ENCODE data around the gene DDX20. TPM values are rescaled to one million over a fixed set of nuclear protein-coding genes. Genes with fewer than 3 reads are reported as not detected.
"Not testable (repeated sequence)": the region's sequence is repeated elsewhere in the genome, so short reads cannot be mapped to it uniquely, and the experiment has no call there.

DDX20 gene
- total RNA-seq, 1 donor from 2014 or later, result 18.6 TPM

DNA sequence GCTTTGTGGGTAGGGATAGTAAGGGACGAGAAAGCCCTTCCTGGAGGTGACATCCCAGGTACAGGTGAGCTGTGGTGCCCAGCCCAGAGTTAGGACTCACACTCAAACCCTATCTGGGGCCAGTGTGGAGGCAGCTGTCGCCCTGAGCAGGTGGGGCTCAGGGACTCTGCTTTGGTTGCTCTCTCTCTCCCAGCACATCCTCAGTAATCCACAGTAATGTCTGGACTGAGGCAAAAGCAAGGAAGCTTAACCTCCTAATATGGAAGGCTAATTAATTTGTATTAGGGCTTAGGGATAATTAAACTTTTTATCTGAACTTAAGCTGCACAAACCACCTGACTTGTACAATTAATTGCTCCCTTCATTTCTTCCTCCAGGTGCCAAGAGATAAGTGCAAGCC, 38.2 kb downstream of the DDX20 start:
- H3K27ac Mint-ChIP-seq, result no peak overlapping the region
- H3K4me3 Mint-ChIP-seq (ENCODE audit: low read depth), result no peak overlapping the region

GRCh38 chr1:111795401-111795800, 39.7 kb downstream of the DDX20 start:
- peaks cover 7% of the 10 kb centered on the region for H3K9me3 Mint-ChIP-seq (ENCODE audit: low read depth)
- no peak overlapping the region for H3K27ac Mint-ChIP-seq
- TF ChIP-seq, protein P1, sequence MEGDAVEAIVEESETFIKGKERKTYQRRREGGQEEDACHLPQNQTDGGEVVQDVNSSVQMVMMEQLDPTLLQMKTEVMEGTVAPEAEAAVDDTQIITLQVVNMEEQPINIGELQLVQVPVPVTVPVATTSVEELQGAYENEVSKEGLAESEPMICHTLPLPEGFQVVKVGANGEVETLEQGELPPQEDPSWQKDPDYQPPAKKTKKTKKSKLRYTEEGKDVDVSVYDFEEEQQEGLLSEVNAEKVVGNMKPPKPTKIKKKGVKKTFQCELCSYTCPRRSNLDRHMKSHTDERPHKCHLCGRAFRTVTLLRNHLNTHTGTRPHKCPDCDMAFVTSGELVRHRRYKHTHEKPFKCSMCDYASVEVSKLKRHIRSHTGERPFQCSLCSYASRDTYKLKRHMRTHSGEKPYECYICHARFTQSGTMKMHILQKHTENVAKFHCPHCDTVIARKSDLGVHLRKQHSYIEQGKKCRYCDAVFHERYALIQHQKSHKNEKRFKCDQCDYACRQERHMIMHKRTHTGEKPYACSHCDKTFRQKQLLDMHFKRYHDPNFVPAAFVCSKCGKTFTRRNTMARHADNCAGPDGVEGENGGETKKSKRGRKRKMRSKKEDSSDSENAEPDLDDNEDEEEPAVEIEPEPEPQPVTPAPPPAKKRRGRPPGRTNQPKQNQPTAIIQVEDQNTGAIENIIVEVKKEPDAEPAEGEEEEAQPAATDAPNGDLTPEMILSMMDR (IDR thresholded peaks at IDR 0.05; ENCODE audit: unreplicated experiment), result no peak
- no peaks in the 10 kb centered on the region for H3K36me3 Mint-ChIP-seq (ENCODE audit: insufficient read depth)
- H3K4me3 Mint-ChIP-seq (ENCODE audit: low read depth), result no peak overlapping the region
- no peak for DNase-seq (ENCODE audit: low spot score, unreplicated experiment)
- H3K4me1 Mint-ChIP-seq (ENCODE audit: low read depth), result no peaks in the 10 kb centered on the region
- peaks cover 19% of the 10 kb centered on the region for H3K27me3 Mint-ChIP-seq

More for the DNA sequence above, 38.2 kb downstream of the DDX20 start:
- TF ChIP-seq, protein P1 (IDR thresholded peaks at IDR 0.05; ENCODE audit: unreplicated experiment), result no peak
- Mint-ChIP-seq H3K27me3 (peaks cover 19% of the 10 kb centered on the region), H3K36me3 (ENCODE audit: insufficient read depth) (no peaks in the 10 kb centered on the region), H3K4me1 (ENCODE audit: low read depth) (no peaks in the 10 kb centered on the region), H3K9me3 (ENCODE audit: low read depth) (peaks cover under 1% of the 10 kb centered on the region)
- no peak for DNase-seq (ENCODE audit: low spot score, unreplicated experiment)

DNA sequence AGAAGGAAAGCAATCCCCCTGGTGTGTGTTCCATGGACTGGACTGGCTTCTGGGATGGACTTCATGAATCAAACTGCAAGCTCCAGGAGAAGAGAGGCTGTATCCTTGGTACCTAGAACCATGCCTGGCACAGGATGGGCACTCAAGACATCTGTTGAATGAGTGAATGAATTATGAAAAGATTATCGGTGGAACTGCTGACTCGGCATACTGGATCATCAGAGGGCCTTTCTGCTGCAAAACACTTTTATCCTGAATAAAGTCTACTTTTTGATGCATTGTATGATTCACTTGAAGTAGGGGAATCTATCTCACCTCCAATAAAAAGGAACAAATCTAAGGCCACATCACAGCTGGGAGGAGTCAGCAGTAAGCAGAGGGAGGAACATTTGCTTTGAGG, 42.9 kb downstream of the DDX20 start:
- TF ChIP-seq, protein P1 (IDR thresholded peaks at IDR 0.05; ENCODE audit: unreplicated experiment), result no peak
- Mint-ChIP-seq H3K4me3 (ENCODE audit: low read depth) (no peak overlapping the region), H3K36me3 (ENCODE audit: insufficient read depth) (no peaks in the 10 kb centered on the region), H3K27ac (no peak overlapping the region), H3K27me3 (no peaks in the 10 kb centered on the region), H3K9me3 (ENCODE audit: low read depth) (peaks cover 7% of the 10 kb centered on the region), H3K4me1 (ENCODE audit: low read depth) (no peaks in the 10 kb centered on the region)
- no peak for DNase-seq (ENCODE audit: low spot score, unreplicated experiment)

GRCh38 chr1:111799722-111800121, 44.0 kb downstream of the DDX20 start:
- DNase-seq (ENCODE audit: low spot score, unreplicated experiment); H3K36me3 Mint-ChIP-seq (ENCODE audit: insufficient read depth); H3K4me1 Mint-ChIP-seq (ENCODE audit: low read depth): not testable (repeated sequence)

GRCh38 chr1:111801071-111801850, 45.6 kb downstream of the DDX20 start:
- Mint-ChIP-seq H3K27me3 (peaks cover 3% of the 10 kb centered on the region), H3K4me3 (ENCODE audit: low read depth) (no peak overlapping the region), H3K4me1 (ENCODE audit: low read depth) (no peaks in the 10 kb centered on the region), H3K9me3 (ENCODE audit: low read depth) (peaks cover 7% of the 10 kb centered on the region), H3K27ac (no peak overlapping the region), H3K36me3 (ENCODE audit: insufficient read depth) (no peaks in the 10 kb centered on the region)
- TF ChIP-seq, protein P1 (IDR thresholded peaks at IDR 0.05; ENCODE audit: unreplicated experiment), result peak; percentile 9
- DNase-seq (ENCODE audit: low spot score, unreplicated experiment), result no peak

More at GRCh38 chr1:111799722-111800121, 44.0 kb downstream of the DDX20 start:
- H3K9me3 Mint-ChIP-seq (ENCODE audit: low read depth); H3K27me3 Mint-ChIP-seq; H3K4me3 Mint-ChIP-seq (ENCODE audit: low read depth); H3K27ac Mint-ChIP-seq: not testable (repeated sequence)

GRCh38 chr1:111802110-111802509, 46.4 kb downstream of the DDX20 start:
- no peak for DNase-seq (ENCODE audit: low spot score, unreplicated experiment)
- H3K36me3 Mint-ChIP-seq (ENCODE audit: insufficient read depth), result no peaks in the 10 kb centered on the region
- H3K4me1 Mint-ChIP-seq (ENCODE audit: low read depth), result no peaks in the 10 kb centered on the region
- H3K4me3 Mint-ChIP-seq (ENCODE audit: low read depth), result no peak overlapping the region
- no peak overlapping the region for H3K27ac Mint-ChIP-seq
- peaks cover 3% of the 10 kb centered on the region for H3K27me3 Mint-ChIP-seq
- TF ChIP-seq, protein P1 (IDR thresholded peaks at IDR 0.05; ENCODE audit: unreplicated experiment), result no peak
- H3K9me3 Mint-ChIP-seq (ENCODE audit: low read depth), result peaks cover 7% of the 10 kb centered on the region

Data from progenitor cell of endocrine pancreas (in vitro differentiated cells).